GM21825 (cell line): ENCODE results near the gene HAUS7.

ENCODE experiments used
- ATAC-seq: cut with Tn5 transposase; IDR thresholded peaks from one replicate; pipeline ENCODE4 v1.9.1; 2021; ENCODE audit warnings: mild to moderate bottlenecking, moderate library complexity; ENCODE audit not compliant: unreplicated experiment

The HAUS7 gene

GRCh38 chrX:153470411-153471363, at the start of gene HAUS7:
Gene HAUS7 (minus strand): TSS chrX:153470576. CDS start chrX:153470557, 19 bp downstream.
- ATAC-seq: peak; percentile 79

GRCh38 chrX:153519569-153520286, 49.4 kb upstream of the HAUS7 start:
- ATAC-seq: no peak

GRCh38 chrX:153517946-153518834, 47.8 kb upstream of the HAUS7 start:
- no peak for ATAC-seq

DNA sequence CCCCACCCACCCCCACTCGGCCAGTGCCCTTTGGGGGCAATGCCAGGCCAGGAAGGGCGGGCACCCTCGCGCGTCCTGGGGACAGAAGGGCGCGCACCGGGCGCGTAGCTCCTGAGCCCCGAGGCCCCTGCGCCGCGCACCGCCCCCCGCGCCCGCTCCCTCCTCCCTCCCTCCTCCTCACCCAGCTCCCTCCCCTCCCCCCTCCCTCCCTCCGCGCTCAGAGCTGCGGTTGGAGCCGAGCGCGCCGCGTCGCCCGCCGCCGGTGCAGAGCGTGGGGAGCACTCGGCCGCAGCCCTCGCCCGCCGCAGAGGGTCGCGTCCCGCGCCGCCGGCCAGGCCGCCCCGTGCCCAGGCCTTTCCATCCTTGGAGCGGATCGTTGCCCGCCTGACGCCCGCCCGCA, 47.0 kb upstream of the HAUS7 start, which contains the start of gene ATP2B3:
Gene ATP2B3 (plus strand): TSS at position 220 of the 400 bp plus-strand sequence. CDS start 18,606 bp downstream, outside the sequence.
- ATAC-seq: no peak

- no peak for ATAC-seq
Measured at GRCh38 chrX:153516073-153516472, 45.7 kb upstream of the HAUS7 start.

GRCh38 chrX:153515435-153515834, 45.1 kb upstream of the HAUS7 start:
- no peak for ATAC-seq

DNA sequence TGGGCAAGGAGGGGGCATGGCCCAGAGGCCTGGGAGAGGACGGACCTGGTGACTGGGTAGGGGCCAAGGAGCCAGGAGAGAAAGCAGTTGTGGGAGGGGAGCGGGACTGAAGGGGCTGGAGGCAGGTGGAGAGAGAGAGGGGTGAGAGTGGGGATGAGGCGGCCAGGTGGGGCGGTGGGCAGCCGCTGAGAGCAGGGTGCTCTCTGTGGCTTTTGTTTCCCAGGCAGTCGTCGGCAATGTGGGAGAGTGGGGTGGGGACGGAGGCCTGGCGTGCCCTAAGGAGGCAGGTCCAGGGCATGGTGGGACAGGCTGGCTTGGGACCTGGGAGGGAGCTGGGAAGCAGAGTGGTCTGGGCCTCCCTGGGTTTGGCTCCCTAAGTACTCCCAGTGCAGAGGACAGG, 43.9 kb upstream of the HAUS7 start:
- no peak for ATAC-seq

DNA sequence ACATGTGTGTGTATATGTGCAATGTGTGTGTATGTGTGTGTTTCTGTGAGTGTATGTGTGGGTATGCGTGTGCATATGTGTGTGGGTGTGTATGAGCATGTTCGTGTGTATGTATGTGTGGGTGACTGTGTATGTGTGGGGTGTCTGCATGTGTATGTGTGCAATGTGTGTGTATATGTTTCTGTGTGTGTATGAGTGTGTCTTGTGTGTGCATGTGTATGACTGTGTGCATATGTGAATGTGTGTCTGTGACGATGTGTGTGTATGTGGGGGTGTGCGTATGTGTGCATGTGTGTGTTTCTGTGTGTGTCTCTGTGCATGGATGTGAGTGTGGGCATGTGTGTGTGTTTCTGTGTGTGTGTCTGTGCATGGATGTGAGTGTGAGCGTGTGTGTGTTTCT, 42.9 kb upstream of the HAUS7 start:
- no peak for ATAC-seq

- ATAC-seq: no peak
Measured at GRCh38 chrX:153512501-153512893, 42.1 kb upstream of the HAUS7 start.

DNA sequence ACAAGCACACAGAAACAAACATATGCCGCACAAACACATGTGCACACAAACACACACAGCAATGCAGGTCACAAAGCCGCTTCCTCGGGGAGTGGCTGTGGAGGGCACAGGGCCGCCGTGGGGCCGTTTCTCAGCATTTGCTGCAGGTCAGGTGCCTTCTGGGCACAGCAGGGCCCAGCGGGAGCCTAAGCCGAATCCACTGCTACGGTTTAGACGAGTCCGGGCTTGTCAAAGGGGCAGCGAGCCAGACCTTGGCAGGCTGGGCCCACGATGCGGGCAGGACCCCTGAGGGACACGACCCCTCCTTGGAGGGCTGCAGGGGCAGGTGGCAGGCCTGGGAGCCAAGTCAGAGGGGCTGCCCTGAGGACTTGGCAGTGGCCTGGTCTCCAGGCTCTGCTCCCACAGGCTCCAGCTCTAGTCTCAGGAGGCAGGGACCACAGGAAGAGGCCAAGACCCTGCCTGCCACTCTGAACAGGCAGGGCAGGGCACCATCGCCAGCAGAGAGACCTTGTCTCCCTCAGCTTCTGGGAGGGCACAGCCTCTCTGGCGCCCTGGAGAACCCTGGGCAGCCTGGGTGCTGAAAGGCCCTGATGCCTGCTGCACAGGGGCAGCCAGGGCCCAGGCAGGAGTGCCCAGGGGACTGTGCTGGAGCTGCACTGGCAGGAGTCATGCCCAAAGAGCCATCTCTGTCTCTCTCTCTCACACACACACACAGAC, 41.6 kb upstream of the HAUS7 start:
- ATAC-seq: no peak

- no peak for ATAC-seq
Measured at GRCh38 chrX:153510383-153510782, 40.0 kb upstream of the HAUS7 start.

- no peak for ATAC-seq
Measured at GRCh38 chrX:153509592-153509991, 39.2 kb upstream of the HAUS7 start.

GRCh38 chrX:153507484-153508178, 37.3 kb upstream of the HAUS7 start:
- peak; percentile 88 for ATAC-seq

GRCh38 chrX:153505361-153505760, 35.0 kb upstream of the HAUS7 start:
- no peak for ATAC-seq

DNA sequence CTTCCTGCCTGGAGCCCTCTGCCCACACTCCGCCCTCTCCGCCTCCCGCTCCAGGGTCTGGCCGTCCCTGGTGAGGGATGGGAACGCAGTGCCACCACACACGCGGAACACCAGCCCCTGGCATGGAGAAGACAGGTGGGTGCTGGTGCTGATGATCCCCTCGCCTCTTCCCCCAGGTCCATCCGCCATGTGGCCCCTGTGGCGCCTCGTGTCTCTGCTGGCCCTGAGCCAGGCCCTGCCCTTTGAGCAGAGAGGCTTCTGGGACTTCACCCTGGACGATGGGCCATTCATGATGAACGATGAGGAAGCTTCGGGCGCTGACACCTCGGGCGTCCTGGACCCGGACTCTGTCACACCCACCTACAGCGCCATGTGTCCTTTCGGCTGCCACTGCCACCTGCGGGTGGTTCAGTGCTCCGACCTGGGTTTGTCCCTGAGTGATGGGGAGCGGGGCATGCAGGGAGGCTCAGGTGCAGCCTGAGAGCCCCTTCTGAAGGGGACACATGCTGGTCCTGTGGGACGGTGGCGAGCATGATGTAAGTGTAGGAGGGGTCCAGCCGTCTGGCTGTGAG, 34.2 kb upstream of the HAUS7 start:
- no peak for ATAC-seq

- ATAC-seq: no peak
Measured at GRCh38 chrX:153502796-153503195, 32.4 kb upstream of the HAUS7 start.

GRCh38 chrX:153502131-153502530, 31.8 kb upstream of the HAUS7 start:
- no peak for ATAC-seq

DNA sequence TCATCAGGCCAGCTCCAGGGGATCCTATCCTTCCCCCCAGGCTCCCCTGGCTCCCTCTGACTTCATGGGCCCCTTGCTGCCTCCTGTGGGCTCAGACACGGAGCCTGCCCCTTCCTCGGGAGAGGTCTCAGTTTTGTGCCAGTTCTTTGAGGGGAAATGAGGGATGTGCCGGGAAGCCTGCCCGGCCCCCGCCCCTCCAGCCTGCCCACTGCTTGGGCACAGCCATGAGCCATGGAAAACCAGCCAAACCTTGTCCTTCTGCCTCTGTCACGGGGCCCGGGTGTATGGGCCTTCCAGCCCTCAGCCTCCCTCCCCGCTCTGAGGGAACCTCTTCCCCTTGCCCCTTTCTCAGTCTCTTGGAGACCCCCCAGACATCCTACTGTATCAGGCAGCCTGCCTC, 31.2 kb upstream of the HAUS7 start:
- no peak for ATAC-seq

GRCh38 chrX:153500676-153501280, 30.4 kb upstream of the HAUS7 start:
- no peak for ATAC-seq
